ENCODE data around the gene NTSR1.

NTSR1 gene

GRCh38 chr20:62736407-62737071 is 27.9 kb downstream of the NTSR1 start:
- TF ChIP-seq CTCF (IDR thresholded peaks at IDR 0.05; ENCODE audit: low read depth, low read length), result no peak
- no peak overlapping the region for H3K4me3 ChIP-seq (replicated peaks in 1 of 2; ENCODE audit: low read depth in 2 of 2, low read length in 2 of 2)
- DNase-seq (ENCODE audit: low read depth in 2 of 2), result no peak

GRCh38 chr20:62737271-62737811 is 28.7 kb downstream of the NTSR1 start:
- no peak for DNase-seq (ENCODE audit: low read depth in 2 of 2)
- TF ChIP-seq CTCF (IDR thresholded peaks at IDR 0.05; ENCODE audit: low read depth, low read length), result no peak
- H3K4me3 ChIP-seq (replicated peaks in 1 of 2; ENCODE audit: low read depth in 2 of 2, low read length in 2 of 2), result no peak overlapping the region

GRCh38 chr20:62738025-62738881 is 29.6 kb downstream of the NTSR1 start:
- DNase-seq (ENCODE audit: low read depth in 2 of 2), result no peak
- TF ChIP-seq CTCF (IDR thresholded peaks at IDR 0.05; ENCODE audit: low read depth, low read length), result no peak
- no peak overlapping the region for H3K4me3 ChIP-seq (replicated peaks in 1 of 2; ENCODE audit: low read depth in 2 of 2, low read length in 2 of 2)

GRCh38 chr20:62739067-62739466 is 30.4 kb downstream of the NTSR1 start:
- TF ChIP-seq CTCF (IDR thresholded peaks at IDR 0.05; ENCODE audit: low read depth, low read length), result no peak
- H3K4me3 ChIP-seq (replicated peaks in 1 of 2; ENCODE audit: low read depth in 2 of 2, low read length in 2 of 2), result no peak overlapping the region
- DNase-seq (ENCODE audit: low read depth in 2 of 2), result no peak

GRCh38 chr20:62739581-62740285 is 31.1 kb downstream of the NTSR1 start:
- TF ChIP-seq CTCF (IDR thresholded peaks at IDR 0.05; ENCODE audit: low read depth, low read length), result no peak
- DNase-seq (ENCODE audit: low read depth in 2 of 2), result peak in 1 of 2 donors; percentile 18
- peak overlapping the region in 1 of 2 donors; percentile 29 for H3K4me3 ChIP-seq (replicated peaks in 1 of 2; ENCODE audit: low read depth in 2 of 2, low read length in 2 of 2)

- peak; percentile 80 to 94 for DNase-seq (ENCODE audit: low read depth in 2 of 2)
- peak overlapping the region in 1 of 2 donors; percentile 29 for H3K4me3 ChIP-seq (replicated peaks in 1 of 2; ENCODE audit: low read depth in 2 of 2, low read length in 2 of 2)
- no peak for TF ChIP-seq CTCF (IDR thresholded peaks at IDR 0.05; ENCODE audit: low read depth, low read length)
Observed at GRCh38 chr20:62740286-62741141, 31.9 kb downstream of the NTSR1 start.
